Measurements from ENCODE around the gene GSK3A. TPM values are rescaled to one million over a fixed set of nuclear protein-coding genes. Genes with fewer than 3 reads are reported as not detected.

Gene GSK3A
- total and polyA plus RNA-seq, 2 donors, result 12.7 to 31.4 TPM

GRCh38 chr19:42248270-42249148, 6.1 kb upstream of the GSK3A start:
- H3K4me1 ChIP-seq (ENCODE audit: control insufficient read depth in 2 of 2, insufficient read depth in 2 of 2, low read length in 2 of 2), result peaks cover 26 to 73% of the 10 kb centered on the region in 2 donors
- H3K27me3 ChIP-seq (ENCODE audit: control insufficient read depth in 2 of 2, insufficient read depth in 1 of 2, low read length in 1 of 2), result no peaks in the 10 kb centered on the region
- WGBS, result 97% methylated on average over 41 of the region's 41 CpGs
- H3K27ac ChIP-seq (ENCODE audit: low read depth in 1 of 2, low read length in 1 of 2), result no peak overlapping the region
- no peak for DNase-seq (ENCODE audit: low read depth in 6 of 9, low spot score in 9 of 9)
- no peak overlapping the region for H3K4me3 ChIP-seq (ENCODE audit: low read length in 2 of 2)
- H3K9me3 ChIP-seq (ENCODE audit: control insufficient read depth in 2 of 2, insufficient read depth in 1 of 2, low read length in 1 of 2), result no peaks in the 10 kb centered on the region
- H3K36me3 ChIP-seq (ENCODE audit: control insufficient read depth in 2 of 2, insufficient read depth in 2 of 2, low read length in 1 of 2), result peaks cover 13 to 19% of the 10 kb centered on the region in 2 donors

DNA sequence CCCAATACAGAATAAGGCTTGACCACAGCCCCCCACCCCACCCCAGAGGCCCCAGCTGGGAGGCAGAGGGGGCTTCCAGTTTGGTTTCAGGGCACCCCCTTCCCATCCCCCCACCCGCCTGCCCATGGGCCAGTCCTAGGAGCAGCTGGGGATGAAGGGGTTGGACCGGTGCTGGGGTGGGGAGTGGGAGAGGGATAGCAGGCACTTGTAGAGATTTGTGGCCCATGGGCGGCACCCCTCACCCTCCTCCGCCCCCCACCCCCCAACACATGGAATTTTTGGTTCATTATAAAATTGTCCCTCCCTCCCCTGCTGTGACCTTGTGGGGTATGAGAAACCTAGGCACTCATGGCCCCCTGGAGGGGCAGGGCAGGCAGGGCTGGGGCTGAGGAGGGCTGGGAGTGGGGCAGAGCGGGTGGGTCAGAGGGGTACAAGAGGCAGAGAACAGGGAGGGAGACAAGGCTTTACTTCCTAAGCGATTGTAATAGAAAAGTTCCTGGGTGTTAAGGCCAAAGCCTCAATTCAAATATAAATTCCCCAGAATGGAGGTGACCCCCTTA, 5.3 kb upstream of the GSK3A start:
- H3K36me3 ChIP-seq (ENCODE audit: control insufficient read depth in 2 of 2, insufficient read depth in 2 of 2, low read length in 1 of 2), result peaks cover 13 to 19% of the 10 kb centered on the region in 2 donors
- WGBS, result 98% methylated on average over 6 of the region's 6 CpGs
- no peak for DNase-seq (ENCODE audit: low read depth in 6 of 9, low spot score in 9 of 9)
- H3K9me3 ChIP-seq (ENCODE audit: control insufficient read depth in 2 of 2, insufficient read depth in 1 of 2, low read length in 1 of 2), result no peaks in the 10 kb centered on the region
- peaks cover 24 to 75% of the 10 kb centered on the region in 2 donors for H3K4me1 ChIP-seq (ENCODE audit: control insufficient read depth in 2 of 2, insufficient read depth in 2 of 2, low read length in 2 of 2)
- H3K4me3 ChIP-seq (ENCODE audit: low read length in 2 of 2), result no peak overlapping the region
- no peaks in the 10 kb centered on the region for H3K27me3 ChIP-seq (ENCODE audit: control insufficient read depth in 2 of 2, insufficient read depth in 1 of 2, low read length in 1 of 2)
- H3K27ac ChIP-seq (ENCODE audit: low read depth in 1 of 2, low read length in 1 of 2), result no peak overlapping the region

DNA sequence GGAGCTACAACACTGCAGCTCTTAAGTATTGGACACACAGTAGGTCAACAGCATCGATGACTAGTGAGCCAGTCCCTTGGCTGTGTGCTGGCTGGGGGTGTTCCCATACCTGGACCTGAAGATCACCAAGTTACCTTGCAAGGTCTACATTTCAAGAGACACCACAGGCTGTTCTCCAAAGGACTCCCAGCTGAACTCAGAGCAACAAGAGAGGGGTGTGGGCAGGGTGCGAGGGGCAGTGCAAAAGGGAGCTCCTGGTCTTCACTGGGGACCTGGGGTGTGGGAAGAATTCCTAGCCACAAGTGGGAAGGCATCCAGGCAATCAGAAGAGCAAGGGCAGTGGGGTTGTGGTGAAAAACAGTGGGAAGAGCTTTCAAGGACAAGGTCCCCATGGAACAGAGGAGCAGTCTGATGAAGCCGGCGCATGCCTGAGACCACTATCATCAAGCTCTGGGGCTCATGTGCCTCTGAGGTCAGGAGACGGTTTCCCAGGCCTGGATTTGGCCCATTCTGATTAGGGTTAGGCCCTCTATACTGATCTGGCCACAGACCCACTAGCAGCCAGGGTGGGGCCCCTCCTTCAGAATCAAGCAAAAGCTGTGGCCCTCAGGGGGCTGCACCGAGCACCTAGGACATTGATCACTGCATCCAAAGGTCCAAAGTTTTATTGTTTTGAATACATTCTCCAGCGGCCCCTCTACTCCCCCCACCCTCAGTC, 4.7 kb upstream of the GSK3A start:
- Histone ChIP-seq H3K4me1 (ENCODE audit: control insufficient read depth in 2 of 2, insufficient read depth in 2 of 2, low read length in 2 of 2) (peaks cover 18 to 68% of the 10 kb centered on the region in 2 donors), H3K9me3 (ENCODE audit: control insufficient read depth in 2 of 2, insufficient read depth in 1 of 2, low read length in 1 of 2) (no peaks in the 10 kb centered on the region)
- 94% methylated on average over 7 of the region's 7 CpGs for WGBS

GRCh38 chr19:42246143-42246921, 3.9 kb upstream of the GSK3A start:
- no peak for DNase-seq (ENCODE audit: low read depth in 6 of 9, low spot score in 9 of 9)
- WGBS, result 83% methylated on average over 10 of the region's 10 CpGs
- Histone ChIP-seq H3K9me3 (ENCODE audit: control insufficient read depth in 2 of 2, insufficient read depth in 1 of 2, low read length in 1 of 2) (no peaks in the 10 kb centered on the region), H3K4me1 (ENCODE audit: control insufficient read depth in 2 of 2, insufficient read depth in 2 of 2, low read length in 2 of 2) (peaks cover 14 to 66% of the 10 kb centered on the region in 2 donors), H3K27ac (ENCODE audit: low read depth in 1 of 2, low read length in 1 of 2) (no peak overlapping the region), H3K27me3 (ENCODE audit: control insufficient read depth in 2 of 2, insufficient read depth in 1 of 2, low read length in 1 of 2) (no peaks in the 10 kb centered on the region), H3K36me3 (ENCODE audit: control insufficient read depth in 2 of 2, insufficient read depth in 2 of 2, low read length in 1 of 2) (peaks cover 13 to 19% of the 10 kb centered on the region in 2 donors), H3K4me3 (ENCODE audit: low read length in 2 of 2) (no peak overlapping the region)

More for the DNA sequence above, 4.7 kb upstream of the GSK3A start:
- Histone ChIP-seq H3K27ac (ENCODE audit: low read depth in 1 of 2, low read length in 1 of 2) (no peak overlapping the region), H3K27me3 (ENCODE audit: control insufficient read depth in 2 of 2, insufficient read depth in 1 of 2, low read length in 1 of 2) (no peaks in the 10 kb centered on the region), H3K4me3 (ENCODE audit: low read length in 2 of 2) (no peak overlapping the region), H3K36me3 (ENCODE audit: control insufficient read depth in 2 of 2, insufficient read depth in 2 of 2, low read length in 1 of 2) (peaks cover 13 to 19% of the 10 kb centered on the region in 2 donors)
- DNase-seq (ENCODE audit: low read depth in 6 of 9, low spot score in 9 of 9), result no peak

- Histone ChIP-seq H3K36me3 (ENCODE audit: control insufficient read depth in 2 of 2, insufficient read depth in 2 of 2, low read length in 1 of 2) (peaks cover 13 to 20% of the 10 kb centered on the region in 2 donors), H3K4me3 (ENCODE audit: low read length in 2 of 2) (no peak overlapping the region), H3K27me3 (ENCODE audit: control insufficient read depth in 2 of 2, insufficient read depth in 1 of 2, low read length in 1 of 2) (no peaks in the 10 kb centered on the region), H3K9me3 (ENCODE audit: control insufficient read depth in 2 of 2, insufficient read depth in 1 of 2, low read length in 1 of 2) (no peaks in the 10 kb centered on the region), H3K4me1 (ENCODE audit: control insufficient read depth in 2 of 2, insufficient read depth in 2 of 2, low read length in 2 of 2) (peaks cover 15 to 63% of the 10 kb centered on the region in 2 donors), H3K27ac (ENCODE audit: low read depth in 1 of 2, low read length in 1 of 2) (peak overlapping the region in 1 of 2 donors; percentile 70)
- no peak for DNase-seq (ENCODE audit: low read depth in 6 of 9, low spot score in 9 of 9)
- WGBS, result 93% methylated on average over 10 of the region's 10 CpGs
These were observed 2.8 kb upstream of the GSK3A start for GRCh38 chr19:42245231-42245630.

DNA sequence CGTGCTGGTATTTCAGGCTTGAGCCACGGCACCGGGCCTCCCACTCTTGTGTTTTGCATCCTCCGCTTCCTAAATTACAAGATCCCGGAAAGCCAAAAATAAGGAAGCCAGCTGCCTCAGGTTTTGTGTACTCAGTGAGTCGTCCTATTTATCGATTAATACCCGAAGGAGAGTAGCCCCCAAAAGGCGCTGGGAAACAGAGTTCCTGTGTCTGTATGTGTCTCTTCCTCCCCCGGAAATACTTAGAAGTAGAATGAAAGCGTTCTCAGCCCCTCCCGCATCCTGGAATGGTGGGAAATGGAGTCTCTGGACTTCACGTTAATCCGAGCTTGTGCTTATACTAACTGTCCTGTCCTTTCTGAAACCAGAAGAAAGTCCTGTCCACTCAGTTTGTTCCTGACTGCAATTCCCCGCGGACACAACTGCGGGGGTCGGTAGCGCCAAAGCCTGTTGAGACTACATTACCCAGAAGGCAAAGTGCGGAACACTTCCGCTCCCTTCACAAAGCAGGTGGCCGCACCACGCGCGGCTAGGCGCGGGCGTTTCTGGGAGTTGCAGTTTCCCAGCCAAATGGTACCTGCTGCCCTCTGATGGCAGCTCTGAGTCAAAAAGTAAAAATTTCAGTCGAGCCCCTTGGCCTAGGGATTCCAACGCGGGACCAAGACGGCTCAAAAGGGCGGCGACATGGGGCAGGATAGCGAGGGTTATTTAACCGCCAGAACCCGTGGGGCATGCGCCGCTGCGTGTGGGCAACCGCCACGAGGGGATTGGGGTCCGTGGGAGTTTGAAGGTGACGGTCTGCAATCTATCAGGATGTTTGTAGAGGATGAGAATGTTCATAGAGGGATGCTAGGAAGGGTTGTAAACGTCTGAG, 2.2 kb upstream of the GSK3A start:
- DNase-seq (ENCODE audit: low read depth in 6 of 9, low spot score in 9 of 9), result peak; percentile 89 to 98 (median 96)
- peak overlapping the region; percentile 79 to 93 for H3K4me3 ChIP-seq (ENCODE audit: low read length in 2 of 2)
- no peaks in the 10 kb centered on the region for H3K27me3 ChIP-seq (ENCODE audit: control insufficient read depth in 2 of 2, insufficient read depth in 1 of 2, low read length in 1 of 2)
- WGBS, result 3% methylated on average over 45 of the region's 45 CpGs
- H3K27ac ChIP-seq (ENCODE audit: low read depth in 1 of 2, low read length in 1 of 2), result peak overlapping the region; percentile 91 to 95
- H3K9me3 ChIP-seq (ENCODE audit: control insufficient read depth in 2 of 2, insufficient read depth in 1 of 2, low read length in 1 of 2), result no peaks in the 10 kb centered on the region
- peaks cover 14 to 20% of the 10 kb centered on the region in 2 donors for H3K36me3 ChIP-seq (ENCODE audit: control insufficient read depth in 2 of 2, insufficient read depth in 2 of 2, low read length in 1 of 2)
- H3K4me1 ChIP-seq (ENCODE audit: control insufficient read depth in 2 of 2, insufficient read depth in 2 of 2, low read length in 2 of 2), result peaks cover 15 to 57% of the 10 kb centered on the region in 2 donors

DNA sequence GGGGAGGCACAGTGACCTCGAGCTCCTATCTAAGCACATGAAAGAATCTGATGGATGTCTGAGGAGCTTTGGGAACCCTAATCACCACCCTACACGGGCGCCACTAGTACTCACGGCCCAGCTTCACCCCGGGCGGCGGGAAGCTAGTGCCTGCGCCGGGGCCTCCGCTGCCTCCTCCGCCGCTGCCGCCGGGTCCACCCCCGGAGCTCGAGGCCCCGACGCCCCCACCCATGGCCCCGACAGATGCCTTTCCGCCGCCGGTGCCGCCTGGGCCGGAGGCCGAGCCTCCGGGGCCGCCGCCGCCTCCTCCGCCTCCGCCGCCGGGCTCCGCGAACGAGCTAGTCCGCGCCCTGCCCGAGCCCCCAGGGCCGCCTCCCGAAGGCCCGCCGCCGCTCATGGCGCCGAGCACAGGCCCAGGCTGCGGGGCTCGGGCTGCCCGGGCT, 312 bp downstream of the GSK3A start:
- Histone ChIP-seq H3K4me1 (ENCODE audit: control insufficient read depth in 2 of 2, insufficient read depth in 2 of 2, low read length in 2 of 2) (peaks cover 15 to 54% of the 10 kb centered on the region in 2 donors), H3K4me3 (ENCODE audit: low read length in 2 of 2) (peak overlapping the region; percentile 68 to 93), H3K27ac (ENCODE audit: low read depth in 1 of 2, low read length in 1 of 2) (peak overlapping the region in 1 of 2 donors; percentile 92), H3K9me3 (ENCODE audit: control insufficient read depth in 2 of 2, insufficient read depth in 1 of 2, low read length in 1 of 2) (no peaks in the 10 kb centered on the region), H3K36me3 (ENCODE audit: control insufficient read depth in 2 of 2, insufficient read depth in 2 of 2, low read length in 1 of 2) (peaks cover 9 to 21% of the 10 kb centered on the region in 2 donors), H3K27me3 (ENCODE audit: control insufficient read depth in 2 of 2, insufficient read depth in 1 of 2, low read length in 1 of 2) (no peaks in the 10 kb centered on the region)
- under 1% methylated on average over 49 of the region's 49 CpGs for WGBS
- DNase-seq (ENCODE audit: low read depth in 6 of 9, low spot score in 9 of 9), result peak in 1 of 9 donors; percentile 36

DNA sequence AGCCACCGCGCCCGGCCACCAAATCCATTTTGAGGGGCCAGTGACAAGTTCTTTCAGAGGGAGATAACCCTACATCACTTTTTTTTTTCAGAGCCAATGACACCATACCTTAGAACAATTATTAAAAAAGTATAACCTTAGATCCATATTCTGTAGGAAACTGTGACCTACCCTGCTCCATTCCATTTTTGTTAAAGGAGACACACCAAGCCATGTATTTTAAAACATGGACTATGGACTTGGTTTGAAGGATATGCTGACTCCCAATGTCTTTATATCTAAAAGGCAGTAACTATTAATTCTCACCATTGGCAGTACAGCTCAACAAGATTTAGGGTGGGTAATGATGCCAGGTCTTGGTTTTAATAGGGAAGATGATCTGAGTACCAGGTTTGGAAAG, 1.1 kb downstream of the GSK3A start:
- 97% methylated on average over 3 of the region's 3 CpGs for WGBS
- Histone ChIP-seq H3K27ac (ENCODE audit: low read depth in 1 of 2, low read length in 1 of 2) (no peak overlapping the region), H3K36me3 (ENCODE audit: control insufficient read depth in 2 of 2, insufficient read depth in 2 of 2, low read length in 1 of 2) (peaks cover 17 to 28% of the 10 kb centered on the region in 2 donors), H3K4me3 (ENCODE audit: low read length in 2 of 2) (peak overlapping the region; percentile 68 to 93), H3K27me3 (ENCODE audit: control insufficient read depth in 2 of 2, insufficient read depth in 1 of 2, low read length in 1 of 2) (no peaks in the 10 kb centered on the region), H3K9me3 (ENCODE audit: control insufficient read depth in 2 of 2, insufficient read depth in 1 of 2, low read length in 1 of 2) (no peaks in the 10 kb centered on the region), H3K4me1 (ENCODE audit: control insufficient read depth in 2 of 2, insufficient read depth in 2 of 2, low read length in 2 of 2) (peaks cover 15 to 46% of the 10 kb centered on the region in 2 donors)
- DNase-seq (ENCODE audit: low read depth in 6 of 9, low spot score in 9 of 9), result no peak

All from thymus (tissue), 11 donors.